ENCODE measurements around the gene KDM5A.

- TF ChIP-seq POLR2A (IDR thresholded peaks at IDR 0.05): no peak
- no peak for TF ChIP-seq CTCF (IDR thresholded peaks at IDR 0.05)
Measured at GRCh38 chr12:238116-238515, 151.0 kb downstream of the KDM5A start.

Data from uterus (tissue), 2 donors.